ENCODE data around the gene PNPO.

- no peak for TF ChIP-seq CTCF (IDR thresholded peaks at IDR 0.05; ENCODE audit: borderline replicate concordance, extremely low read depth, low read length, poor library complexity, severe bottlenecking)
- no peak for TF ChIP-seq EZH2 (IDR thresholded peaks at IDR 0.05; ENCODE audit: borderline replicate concordance, low read depth, low read length, severe bottlenecking)
These were observed 8.6 kb downstream of the PNPO start for GRCh38 chr17:47949946-47950345.
